Spinal cord (tissue), 9 donors: Measurements from ENCODE around the gene KAT2B. TPM values are rescaled to one million over a fixed set of nuclear protein-coding genes. Genes with fewer than 3 reads are reported as not detected.

Source experiments
- DNase-seq, 6 donors: peaks; one replicate each; pipeline versions ENCODE4 v3.0.0 to v3.0.0-alpha.2; 2013 to 2015; ENCODE audit warnings: low spot score in 6 of 6, low read depth in 4 of 6
- H3K27ac ChIP-seq: one replicate; pipeline ENCODE4 v1.5.1; 2013; ENCODE audit warnings: low read depth, low read length, control low read depth
- H3K27me3 ChIP-seq: one replicate; pipeline ENCODE4 v1.6.1; 2013; ENCODE audit warnings: low read length; ENCODE audit not compliant: control insufficient read depth, insufficient read depth
- H3K36me3 ChIP-seq: one replicate; pipeline ENCODE4 v1.6.1; 2013; ENCODE audit warnings: low read length; ENCODE audit not compliant: control insufficient read depth, insufficient read depth
- H3K4me1 ChIP-seq: one replicate; pipeline ENCODE4 v1.6.1; 2013; ENCODE audit warnings: low read length; ENCODE audit not compliant: control insufficient read depth, insufficient read depth
- H3K4me3 ChIP-seq: one replicate; pipeline ENCODE4 v1.5.1; 2013; ENCODE audit warnings: low read depth, low read length, control low read depth
- H3K9me3 ChIP-seq: one replicate; pipeline ENCODE4 v1.6.1; 2013; ENCODE audit warnings: low read length; ENCODE audit not compliant: control insufficient read depth, insufficient read depth
- polyA plus RNA-seq, 2 donors: library from polyadenylated mRNA; unstranded; fragments of 120-200 nt; gene quantifications; one replicate each; pipeline ENCODE4 v1.2.1, GENCODE V29; 2013; ENCODE audit not compliant: insufficient read length in 2 of 2
- small RNA-seq: library from RNA; depleted of rRNA; stranded (forward); fragments of <200 nt; gene quantifications from one replicate; pipeline ENCODE3, GENCODE V24; 2014; ENCODE audit warnings: low replicate concordance
- total RNA-seq, 2 donors: library from RNA; depleted of rRNA in 1 of 2; stranded (reverse); fragments of 120-200 nt in 1 of 2; fragments of >200 nt in 1 of 2; gene quantifications; one replicate each; pipeline versions ENCODE4 v1.2.3 to v1.2.4, GENCODE V29; 2013 to 2014

Gene KAT2B
- total and polyA plus RNA-seq, 4 donors, result 41.8 to 68.5 (median 48.3) TPM

GRCh38 chr3:20201143-20201542 is 160.9 kb downstream of the KAT2B start:
- no peaks in the 10 kb centered on the region for H3K4me1 ChIP-seq
- DNase-seq, result no peak
- no peaks in the 10 kb centered on the region for H3K27me3 ChIP-seq
- H3K36me3 ChIP-seq, result no peaks in the 10 kb centered on the region
- no peaks in the 10 kb centered on the region for H3K9me3 ChIP-seq
- H3K27ac ChIP-seq, result no peak overlapping the region
- no peak overlapping the region for H3K4me3 ChIP-seq

Small RNAs within 50 kb of the gene (small RNA-seq; reads per million reads assigned to genes)
- not detected for gene MIR3135A
- not detected for gene RNU4-85P
- gene RPL39P18, result not detected

Other genes starting within 250 kb of the KAT2B start
- 1 to 10 TPM; 3.4 to 7.2 TPM for gene EFHB, start 106.2 kb upstream of the KAT2B start, total RNA-seq
- 1 to 10 TPM; 6.9 to 7.4 TPM for gene EFHB, start 106.2 kb upstream of the KAT2B start, polyA plus RNA-seq
- 100 to 1,000 TPM in 1 of 2 donors, 10 to 100 TPM in 1; 65.0 to 108 TPM for gene RAB5A, start 93.3 kb upstream of the KAT2B start, total RNA-seq
- gene RAB5A, start 93.3 kb upstream of the KAT2B start, polyA plus RNA-seq, result 100 to 1,000 TPM in 1 of 2 donors, 10 to 100 TPM in 1; 94.5 to 118 TPM
- gene PP2D1, start 28.2 kb upstream of the KAT2B start, total RNA-seq, result not detected
- gene PP2D1, start 28.2 kb upstream of the KAT2B start, polyA plus RNA-seq, result 1 to 10 TPM in 1 of 2 donors, under 1 TPM in 1; 0.44 to 1.1 TPM
- 1 to 10 TPM; 4.6 to 5.5 TPM for gene SGO1, start 145.8 kb downstream of the KAT2B start, total RNA-seq
- 1 to 10 TPM; 4.0 to 4.9 TPM for gene SGO1, start 145.8 kb downstream of the KAT2B start, polyA plus RNA-seq